HEK293 (cell line): ENCODE measurements around the gene TMEM150A.

Experiments
- CTCF ChIA-PET: fragments of 350-600 bp; formaldehyde crosslinking; extraction: SDS; loops from one replicate; lab custom pipeline; 2021; ENCODE audit warnings: antibody characterized with exemption; lab: Yijun Ruan, JAX
- POLR2A ChIA-PET: fragments of 300-600 bp; formaldehyde crosslinking; extraction: SDS; loops from one replicate; lab custom pipeline; 2020; ENCODE audit warnings: antibody characterized with exemption, inconsistent platforms; lab: Yijun Ruan, JAX
- H3K27ac ChIP-seq: fragments of 200-500 bp; sonication (Bioruptor generic); 2 replicates; pipeline ENCODE4 v1.5.1; 2014; ENCODE audit warnings: low read depth, low read length, control low read depth, inconsistent platforms; ENCODE audit errors: extremely low read depth
- H3K36me3 ChIP-seq, 2 experiments: fragments of 200-500 bp in 1 of 2; sonication (Bioruptor generic) in 1 of 2; 1 replicate in 1 of 2; 2 replicates in 1 of 2; pipeline ENCODE4 v1.5.1; 2014 to 2017; ENCODE audit warnings: inconsistent platforms in 2 of 2, low read length in 2 of 2; ENCODE audit not compliant: control insufficient read depth in 2 of 2, insufficient read depth in 1 of 2
- H3K4me1 ChIP-seq: fragments of 200-500 bp; sonication (Bioruptor generic); 2 replicates; pipeline ENCODE4 v1.5.1; 2014; ENCODE audit warnings: mild to moderate bottlenecking, low read length, inconsistent platforms; ENCODE audit not compliant: control insufficient read depth, insufficient read depth
- H3K4me3 ChIP-seq: 2 replicates; pipeline ENCODE4 v1.5.1; 2011; ENCODE audit warnings: low read depth, mild to moderate bottlenecking, control low read depth, low read length, moderate library complexity
- H3K9me3 ChIP-seq: fragments of 200-500 bp; sonication (Bioruptor generic); 2 replicates; pipeline ENCODE4 v1.5.1; 2014; ENCODE audit warnings: low read depth, low read length, inconsistent platforms; ENCODE audit not compliant: control insufficient read depth, insufficient read depth
- GLIS1 ChIP-seq: fragments of 450-650 bp; formaldehyde crosslinking; IDR thresholded peaks from 2 replicates; pipeline ENCODE4 v1.5.1; 2016; ENCODE audit warnings: missing biosample characterization, missing genetic modification characterization
- GLIS2 ChIP-seq: fragments of 450-650 bp; formaldehyde crosslinking; IDR thresholded peaks from 2 replicates; pipeline ENCODE4 v1.5.1; 2016; ENCODE audit warnings: missing biosample characterization, missing genetic modification characterization
- KLF8 ChIP-seq: fragments of 450-650 bp; formaldehyde crosslinking; IDR thresholded peaks from 2 replicates; pipeline ENCODE4 v1.5.1; 2016; ENCODE audit warnings: missing biosample characterization, missing genetic modification characterization
- KLF9 ChIP-seq: fragments of 450-650 bp; formaldehyde crosslinking; IDR thresholded peaks from 2 replicates; pipeline ENCODE4 v1.5.1; 2016; ENCODE audit warnings: missing biosample characterization, missing genetic modification characterization, low read depth
- MYNN ChIP-seq: fragments of 450-650 bp; formaldehyde crosslinking; IDR thresholded peaks from 2 replicates; pipeline ENCODE4 v1.5.1; 2016; ENCODE audit warnings: missing biosample characterization, missing genetic modification characterization, borderline replicate concordance
- PATZ1 ChIP-seq: fragments of 450-650 bp; formaldehyde crosslinking; IDR thresholded peaks from 2 replicates; pipeline ENCODE4 v1.5.1; 2016; ENCODE audit warnings: missing biosample characterization, missing genetic modification characterization
- SP2 ChIP-seq: fragments of 450-650 bp; formaldehyde crosslinking; IDR thresholded peaks from 2 replicates; pipeline ENCODE4 v1.5.1; 2016; ENCODE audit warnings: missing biosample characterization, missing genetic modification characterization
- SP3 ChIP-seq: fragments of 450-650 bp; formaldehyde crosslinking; IDR thresholded peaks from 2 replicates; pipeline ENCODE4 v1.5.1; 2016; ENCODE audit warnings: missing biosample characterization, missing genetic modification characterization
- SP7 ChIP-seq: fragments of 450-650 bp; formaldehyde crosslinking; IDR thresholded peaks from 2 replicates; pipeline ENCODE4 v1.5.1; 2016; ENCODE audit warnings: missing biosample characterization, missing genetic modification characterization
- ZBTB17 ChIP-seq: fragments of 450-650 bp; formaldehyde crosslinking; IDR thresholded peaks from 2 replicates; pipeline ENCODE4 v1.5.1; 2016; ENCODE audit warnings: missing biosample characterization, missing genetic modification characterization
- ZFHX2 ChIP-seq: fragments of 450-650 bp; formaldehyde crosslinking; conservative IDR thresholded peaks from 2 replicates; pipeline ENCODE4 v1.5.1; 2016; ENCODE audit warnings: missing biosample characterization, missing genetic modification characterization
- ZIC2 ChIP-seq: fragments of 450-650 bp; formaldehyde crosslinking; IDR thresholded peaks from 2 replicates; pipeline ENCODE4 v1.5.1; 2016; ENCODE audit warnings: missing biosample characterization, missing genetic modification characterization
- ZNF155 ChIP-seq: fragments of 450-650 bp; formaldehyde crosslinking; IDR thresholded peaks from 2 replicates; pipeline ENCODE4 v1.5.1; 2016; ENCODE audit warnings: missing biosample characterization, missing genetic modification characterization
- ZNF311 ChIP-seq: fragments of 450-650 bp; formaldehyde crosslinking; IDR thresholded peaks from 2 replicates; pipeline ENCODE4 v1.5.1; 2017; ENCODE audit warnings: missing biosample characterization, missing genetic modification characterization, borderline replicate concordance
- ZNF335 ChIP-seq: fragments of 450-650 bp; formaldehyde crosslinking; conservative IDR thresholded peaks from 2 replicates; pipeline ENCODE4 v1.5.1; 2016; ENCODE audit warnings: missing biosample characterization, missing genetic modification characterization
- ZNF341 ChIP-seq: fragments of 450-650 bp; formaldehyde crosslinking; IDR thresholded peaks from 2 replicates; pipeline ENCODE4; 2016; ENCODE audit warnings: low read depth, missing biosample characterization, missing genetic modification characterization
- ZNF362 ChIP-seq: fragments of 450-650 bp; formaldehyde crosslinking; IDR thresholded peaks from 2 replicates; pipeline ENCODE4 v1.5.1; 2016; ENCODE audit warnings: missing biosample characterization, missing genetic modification characterization
- ZNF394 ChIP-seq: fragments of 450-650 bp; formaldehyde crosslinking; IDR thresholded peaks from 2 replicates; pipeline ENCODE4 v1.5.1; 2016; ENCODE audit warnings: missing biosample characterization, missing genetic modification characterization, mild to moderate bottlenecking, moderate library complexity, borderline replicate concordance
- ZNF600 ChIP-seq: fragments of 450-650 bp; formaldehyde crosslinking; IDR thresholded peaks from 2 replicates; pipeline ENCODE4 v1.5.1; 2016; ENCODE audit warnings: missing biosample characterization, missing genetic modification characterization
- ZNF645 ChIP-seq: fragments of 450-650 bp; formaldehyde crosslinking; IDR thresholded peaks from 2 replicates; pipeline ENCODE4; 2016; ENCODE audit warnings: missing biosample characterization, missing genetic modification characterization
- TF ChIP-seq, protein P1 (sequence below): fragments of 450-650 bp; formaldehyde crosslinking; IDR thresholded peaks from 2 replicates; pipeline ENCODE4 v1.5.1; 2016; ENCODE audit warnings: missing biosample characterization, missing genetic modification characterization

TMEM150A gene

GRCh38 chr2:85577386-85578242 is 24.9 kb downstream of the TMEM150A start, which contains the start of gene VAMP8:
Gene VAMP8 (plus strand): TSS chr2:85577586. CDS start chr2:85577647, 61 bp downstream.
- peak within 1 kb of the TSS; percentile 56 for H3K27ac ChIP-seq
- H3K4me1 ChIP-seq, result peaks cover 14% of the 10 kb centered on the region
- CTCF ChIA-PET, result interaction anchor here (0.6 to 1.3 kb wide), 5 partner anchors 14 to 159 kb away, joined by 3 to 4 read pairs (median 3); partner anchors contain the start of genes RNF181 and SH2D6
- TF ChIP-seq ZNF341 (tag by site-specific recombination) (peak; percentile 53), GLIS2 (tag by site-specific recombination) (peak; percentile 43; the same call in 1 of the 2 replicates), ZFHX2 (tag by site-specific recombination) (peak; percentile 47), SP2 (tag by site-specific recombination) (peak; percentile 71), KLF8 (tag by site-specific recombination) (peak; percentile 14; the same call in 1 of the 2 replicates), SP3 (peak; percentile 50; the same call in 1 of the 2 replicates), GLIS1 (tag by site-specific recombination) (peak; percentile 15; the same call in 1 of the 2 replicates), ZNF311 (tag by site-specific recombination) (no peak), ZBTB17 (tag by site-specific recombination) (peak; percentile 25; the same call in 1 of the 2 replicates), ZIC2 (tag by site-specific recombination) (peak; percentile 36), MYNN (tag by site-specific recombination) (no peak), ZNF600 (tag by site-specific recombination) (peak; percentile 65), ZNF394 (tag by site-specific recombination) (no peak), KLF9 (tag by site-specific recombination) (peak; percentile 28; the same call in 1 of the 2 replicates), ZNF335 (tag by site-specific recombination) (peak; percentile 59), SP7 (0 out of 2 replicates have a peak, but pooled peaks have one; percentile 15), PATZ1 (tag by site-specific recombination) (peak; percentile 42)
- TF ChIP-seq, protein P1, sequence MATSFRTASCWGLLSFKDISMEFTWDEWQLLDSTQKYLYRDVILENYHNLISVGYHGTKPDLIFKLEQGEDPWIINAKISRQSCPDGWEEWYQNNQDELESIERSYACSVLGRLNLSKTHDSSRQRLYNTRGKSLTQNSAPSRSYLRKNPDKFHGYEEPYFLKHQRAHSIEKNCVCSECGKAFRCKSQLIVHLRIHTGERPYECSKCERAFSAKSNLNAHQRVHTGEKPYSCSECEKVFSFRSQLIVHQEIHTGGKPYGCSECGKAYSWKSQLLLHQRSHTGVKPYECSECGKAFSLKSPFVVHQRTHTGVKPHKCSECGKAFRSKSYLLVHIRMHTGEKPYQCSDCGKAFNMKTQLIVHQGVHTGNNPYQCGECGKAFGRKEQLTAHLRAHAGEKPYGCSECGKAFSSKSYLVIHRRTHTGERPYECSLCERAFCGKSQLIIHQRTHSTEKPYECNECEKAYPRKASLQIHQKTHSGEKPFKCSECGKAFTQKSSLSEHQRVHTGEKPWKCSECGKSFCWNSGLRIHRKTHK (tag by site-specific recombination), result no peak
- H3K36me3 ChIP-seq, result peaks cover 0 to 13% of the 10 kb centered on the region in 2 experiments; a peak in 2 of 3 replicates
- POLR2A ChIA-PET, result interaction anchor here (0.6 to 3.8 kb wide), 16 partner anchors 8 to 223 kb away, joined by 3 to 38 read pairs (median 6); partner anchors contain the start of genes C2orf68, ELMOD3, GGCX and RETSAT
- no peaks in the 10 kb centered on the region for H3K9me3 ChIP-seq
- peak within 1 kb of the TSS; percentile 55 for H3K4me3 ChIP-seq

DNA sequence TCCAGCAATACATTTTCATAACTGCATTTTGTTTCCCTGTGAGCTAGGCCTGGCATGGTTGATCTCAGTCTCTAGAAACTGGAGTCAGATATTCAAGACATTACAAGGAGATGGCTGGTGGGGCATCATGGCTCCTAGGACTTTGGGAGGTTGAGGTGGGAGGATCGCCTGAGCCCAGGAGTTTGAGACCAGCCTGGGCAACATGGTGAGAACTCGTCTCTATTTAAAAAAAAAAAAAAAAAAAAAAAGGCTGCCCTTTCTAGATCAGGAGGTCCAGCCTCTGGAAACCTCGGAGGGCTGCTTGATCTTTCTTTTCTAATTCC is 25.5 kb downstream of the TMEM150A start:
- no peak for TF ChIP-seq ZNF155 (tag by site-specific recombination)
- TF ChIP-seq ZBTB17 (tag by site-specific recombination), result peak; percentile 43
- peak; percentile 91 for TF ChIP-seq ZNF362 (tag by site-specific recombination)
- TF ChIP-seq, protein P1 (tag by site-specific recombination), result no peak
- TF ChIP-seq ZNF645 (tag by site-specific recombination), result no peak
- CTCF ChIA-PET, result interaction anchor here (0.6 to 1.3 kb wide), 3 partner anchors 13 to 25 kb away, joined by 3 to 4 read pairs (median 3); partner anchors contain the start of gene RNF181
- Histone ChIP-seq H3K36me3 (peaks cover 0 to 7% of the 10 kb centered on the region in 2 experiments; a peak in 2 of 3 replicates), H3K4me1 (peaks cover 14% of the 10 kb centered on the region), H3K4me3 (peak overlapping the region; percentile 55), H3K9me3 (no peaks in the 10 kb centered on the region), H3K27ac (peak overlapping the region; percentile 56; the same call in 1 of the 2 replicates)
- POLR2A ChIA-PET, result interaction anchor here (0.6 to 3.8 kb wide), 14 partner anchors 8 to 223 kb away, joined by 3 to 38 read pairs (median 6); partner anchors contain the start of genes C2orf68, ELMOD3, GGCX and RETSAT
